GM12801 (cell line): ENCODE results near the gene LARGE1.

ENCODE experiments used
- TF ChIP-seq, protein P1 (sequence below): IDR thresholded peaks from one replicate; pipeline ENCODE4 v1.5.1; 2011; ENCODE audit warnings: control low read depth; ENCODE audit not compliant: insufficient read length; ENCODE audit errors: extremely low read depth

LARGE1 gene

GRCh38 chr22:33544707-33545106 lies 375.6 kb downstream of the LARGE1 start:
- TF ChIP-seq, protein P1, sequence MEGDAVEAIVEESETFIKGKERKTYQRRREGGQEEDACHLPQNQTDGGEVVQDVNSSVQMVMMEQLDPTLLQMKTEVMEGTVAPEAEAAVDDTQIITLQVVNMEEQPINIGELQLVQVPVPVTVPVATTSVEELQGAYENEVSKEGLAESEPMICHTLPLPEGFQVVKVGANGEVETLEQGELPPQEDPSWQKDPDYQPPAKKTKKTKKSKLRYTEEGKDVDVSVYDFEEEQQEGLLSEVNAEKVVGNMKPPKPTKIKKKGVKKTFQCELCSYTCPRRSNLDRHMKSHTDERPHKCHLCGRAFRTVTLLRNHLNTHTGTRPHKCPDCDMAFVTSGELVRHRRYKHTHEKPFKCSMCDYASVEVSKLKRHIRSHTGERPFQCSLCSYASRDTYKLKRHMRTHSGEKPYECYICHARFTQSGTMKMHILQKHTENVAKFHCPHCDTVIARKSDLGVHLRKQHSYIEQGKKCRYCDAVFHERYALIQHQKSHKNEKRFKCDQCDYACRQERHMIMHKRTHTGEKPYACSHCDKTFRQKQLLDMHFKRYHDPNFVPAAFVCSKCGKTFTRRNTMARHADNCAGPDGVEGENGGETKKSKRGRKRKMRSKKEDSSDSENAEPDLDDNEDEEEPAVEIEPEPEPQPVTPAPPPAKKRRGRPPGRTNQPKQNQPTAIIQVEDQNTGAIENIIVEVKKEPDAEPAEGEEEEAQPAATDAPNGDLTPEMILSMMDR, result no peak

DNA sequence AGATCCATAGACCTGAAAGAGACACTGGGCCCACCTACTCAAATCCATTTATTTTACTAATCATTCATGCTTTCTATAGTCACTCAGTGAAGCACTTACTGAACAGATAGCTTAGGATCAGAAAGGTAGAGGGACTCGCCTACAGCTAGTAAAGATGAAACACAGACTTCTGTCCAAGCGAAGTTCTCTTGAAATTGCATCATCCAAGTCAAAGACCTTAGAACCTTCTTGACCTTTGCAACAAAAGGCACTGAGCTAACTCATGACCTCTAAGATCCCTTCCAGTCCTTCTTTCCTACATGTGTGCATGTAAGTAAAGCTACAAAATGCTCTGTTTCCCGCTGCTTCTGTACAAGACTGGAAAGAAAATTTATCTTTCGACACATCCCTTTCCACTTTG lies 377.6 kb downstream of the LARGE1 start:
- TF ChIP-seq, protein P1, result no peak

GRCh38 chr22:33542153-33542552 lies 378.1 kb downstream of the LARGE1 start:
- TF ChIP-seq, protein P1, result no peak

DNA sequence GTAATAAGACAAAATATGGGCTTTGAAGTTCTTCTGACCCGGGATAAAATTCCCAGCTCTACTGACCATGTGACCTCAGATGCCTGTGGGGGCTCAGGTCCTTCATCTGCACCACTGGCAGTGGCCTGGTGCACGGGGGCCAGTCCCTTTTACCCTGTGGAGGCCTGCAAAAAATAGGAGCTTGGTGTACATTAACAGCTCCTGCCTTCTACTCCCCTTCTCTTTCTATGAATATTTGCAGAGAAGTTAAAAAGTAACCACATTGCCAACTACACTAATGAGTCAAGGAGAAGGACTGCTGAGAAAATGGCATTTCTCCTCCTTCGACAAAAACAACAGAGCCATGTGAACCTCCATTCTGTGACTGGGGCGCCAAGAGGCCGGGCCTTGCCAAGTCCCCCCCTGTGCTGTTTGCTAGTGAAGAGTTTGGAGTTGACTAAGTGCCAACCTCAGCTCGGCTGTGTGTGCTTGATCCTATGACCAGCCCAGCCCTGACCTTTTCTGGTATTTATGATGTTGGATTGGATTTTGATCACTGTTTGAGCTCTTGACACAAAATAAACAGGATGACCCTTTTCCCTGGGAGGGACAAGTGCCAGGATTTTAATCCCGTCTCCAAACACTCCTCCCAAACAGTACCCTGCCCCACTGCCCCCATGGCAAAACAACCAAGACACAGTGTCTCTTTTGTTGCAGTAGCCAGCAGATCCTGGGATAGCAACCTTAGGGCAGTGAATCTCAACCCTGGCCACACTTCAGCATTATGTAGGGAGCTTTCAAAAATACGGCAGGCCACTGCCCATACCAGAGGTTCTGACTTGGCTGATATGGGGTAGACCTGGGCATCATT lies 380.1 kb downstream of the LARGE1 start:
- TF ChIP-seq, protein P1, result no peak

DNA sequence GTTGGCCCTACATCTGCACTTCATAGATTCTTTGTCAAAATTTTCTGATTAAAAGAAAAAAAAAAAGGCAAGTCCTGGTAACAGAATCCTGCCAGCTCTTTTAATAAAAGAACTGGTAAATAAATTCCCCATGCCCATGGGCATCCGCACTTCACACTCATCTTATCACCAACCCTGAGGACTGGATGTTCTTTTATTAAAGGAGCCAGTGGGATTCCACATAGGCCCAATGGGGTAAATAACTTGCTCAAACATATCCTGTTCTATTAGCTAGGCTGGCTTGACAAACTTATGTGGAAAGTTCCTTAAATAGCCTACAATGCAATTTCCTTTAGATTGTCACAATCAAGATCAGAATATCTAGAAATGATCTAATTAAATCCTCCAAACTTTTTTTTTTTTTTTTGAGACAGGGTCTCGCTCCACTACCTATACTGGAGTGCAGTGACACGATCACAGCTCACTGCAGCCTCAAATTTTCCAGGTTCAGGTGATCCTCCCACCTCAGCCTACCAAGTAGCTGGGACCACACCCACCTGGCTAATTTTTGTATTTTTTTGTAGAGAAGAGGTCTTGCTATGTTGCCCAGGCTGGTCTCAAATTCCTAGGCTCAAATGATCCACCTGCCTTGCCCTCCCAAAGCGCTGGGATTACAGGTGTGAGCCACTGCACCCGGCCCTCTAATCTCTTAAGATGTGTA lies 380.9 kb downstream of the LARGE1 start:
- TF ChIP-seq, protein P1, result no peak

GRCh38 chr22:33538277-33538885 lies 381.9 kb downstream of the LARGE1 start:
- TF ChIP-seq, protein P1, result no peak

DNA sequence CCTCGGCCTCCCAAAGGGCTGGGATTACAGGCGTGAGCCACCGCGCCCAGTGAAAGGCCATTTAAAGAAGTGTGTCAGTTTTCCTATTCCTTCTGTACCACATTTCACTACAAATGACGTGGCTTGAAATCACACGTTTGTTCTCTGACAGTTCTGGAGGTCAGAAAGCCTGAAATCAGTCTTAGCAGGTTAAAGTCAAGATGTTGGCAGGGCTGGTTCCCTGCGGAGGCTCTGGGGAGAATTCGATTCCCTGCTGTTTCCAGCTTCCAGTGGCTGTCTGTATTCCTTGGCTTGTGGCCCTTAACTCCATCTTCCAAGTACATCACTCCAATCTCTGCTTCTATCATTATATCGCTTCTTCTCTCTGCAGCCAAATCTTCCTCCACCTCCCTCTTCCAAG lies 383.2 kb downstream of the LARGE1 start:
- TF ChIP-seq, protein P1, result no peak
